GF-D8 (cell line): ENCODE data around the gene ANKMY1.

ENCODE experiments used
- DNase-seq: peaks from one replicate; lab custom pipeline; 2025; lab: John Stamatoyannopoulos, UW

The ANKMY1 gene

GRCh38 chr2:240459401-240460252 lies 98.2 kb downstream of the ANKMY1 start:
- no peak for DNase-seq

GRCh38 chr2:240458900-240459391 lies 98.8 kb downstream of the ANKMY1 start:
- DNase-seq: no peak

GRCh38 chr2:240458044-240458899 lies 99.5 kb downstream of the ANKMY1 start:
- no peak for DNase-seq

- DNase-seq: no peak
Measured at GRCh38 chr2:240457223-240458043, 100.4 kb downstream of the ANKMY1 start.

GRCh38 chr2:240456447-240457222 lies 101.2 kb downstream of the ANKMY1 start:
- no peak for DNase-seq

- no peak for DNase-seq
Measured at GRCh38 chr2:240455647-240456446, 101.9 kb downstream of the ANKMY1 start.

GRCh38 chr2:240455272-240455646 lies 102.5 kb downstream of the ANKMY1 start:
- no peak for DNase-seq

GRCh38 chr2:240454106-240454901 lies 103.5 kb downstream of the ANKMY1 start:
- no peak for DNase-seq

- no peak for DNase-seq
Measured at GRCh38 chr2:240453461-240454105, 104.2 kb downstream of the ANKMY1 start.

- DNase-seq: no peak
Measured at GRCh38 chr2:240452462-240453256, 105.1 kb downstream of the ANKMY1 start.

- no peak for DNase-seq
Measured at GRCh38 chr2:240451791-240452461, 105.9 kb downstream of the ANKMY1 start.

- DNase-seq: no peak
Measured at GRCh38 chr2:240451108-240451611, 106.6 kb downstream of the ANKMY1 start.

- DNase-seq: no peak
Measured at GRCh38 chr2:240450532-240451107, 107.2 kb downstream of the ANKMY1 start.

- DNase-seq: no peak
Measured at GRCh38 chr2:240449764-240450531, 107.8 kb downstream of the ANKMY1 start.

GRCh38 chr2:240448387-240449274 lies 109.2 kb downstream of the ANKMY1 start:
- DNase-seq: no peak
